ENCODE measurements around the gene NAA16. TPM values are rescaled to one million over a fixed set of nuclear protein-coding genes. Genes with fewer than 3 reads are reported as not detected.
"Not testable (repeated sequence)": the region's sequence is repeated elsewhere in the genome, so short reads cannot be mapped to it uniquely, and the experiment has no call there.

NAA16 gene
- total RNA-seq, 1 donor from 2014 or later, result 22.8 TPM

DNA sequence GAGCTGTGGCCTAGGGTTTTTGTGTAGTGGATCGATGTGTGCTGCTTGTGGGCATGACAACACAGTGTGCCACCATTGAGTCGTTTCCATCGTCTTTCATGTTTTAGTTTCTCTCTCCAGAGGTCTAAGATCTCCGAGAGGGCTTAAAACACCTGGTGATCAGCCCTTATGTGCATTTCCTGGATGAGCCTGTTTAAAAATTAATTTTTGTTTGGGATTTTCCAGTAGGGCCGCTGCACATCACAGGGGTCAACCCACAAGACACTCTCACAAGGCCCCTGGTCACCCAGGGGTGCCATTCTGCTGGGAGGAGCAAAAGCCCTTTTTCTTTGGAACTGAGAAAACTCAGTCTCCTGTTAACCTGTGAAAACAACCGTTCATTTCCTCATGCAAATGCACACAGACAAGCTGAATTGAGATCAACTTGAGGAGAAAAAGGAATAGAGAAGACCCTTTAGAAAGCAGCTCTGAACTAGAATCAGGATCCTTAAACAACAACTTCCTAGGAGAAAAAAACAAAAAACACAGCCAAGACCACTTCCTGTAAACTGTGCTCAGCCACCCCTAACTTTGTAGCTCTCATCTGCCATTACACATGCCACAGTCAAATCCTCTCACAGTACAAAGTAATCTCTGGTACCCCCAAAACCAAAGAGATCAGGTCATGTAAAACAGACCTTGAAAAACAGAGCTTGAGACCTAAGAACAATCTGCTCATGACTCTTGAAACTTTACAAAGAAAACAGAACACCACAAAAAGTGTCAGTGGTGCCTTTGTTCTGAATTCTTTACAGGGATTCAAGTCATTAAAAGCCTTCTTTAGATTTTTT lies 39.4 kb upstream of the NAA16 start:
- Mint-ChIP-seq H3K4me3 (ENCODE audit: unreplicated experiment) (no peak overlapping the region), H3K27me3 (ENCODE audit: unreplicated experiment) (peaks cover 7% of the 10 kb centered on the region), H3K9me3 (ENCODE audit: unreplicated experiment) (no peaks in the 10 kb centered on the region), H3K4me1 (ENCODE audit: unreplicated experiment) (no peaks in the 10 kb centered on the region), H3K36me3 (ENCODE audit: unreplicated experiment) (no peaks in the 10 kb centered on the region), H3K27ac (ENCODE audit: unreplicated experiment) (no peak overlapping the region)
- no peak for DNase-seq (ENCODE audit: extremely low spot score, unreplicated experiment)
- no peak for TF ChIP-seq CTCF (IDR thresholded peaks at IDR 0.05)

GRCh38 chr13:41273831-41274441 lies 37.1 kb upstream of the NAA16 start:
- Mint-ChIP-seq H3K4me3 (ENCODE audit: unreplicated experiment) (no peak overlapping the region), H3K36me3 (ENCODE audit: unreplicated experiment) (no peaks in the 10 kb centered on the region), H3K27ac (ENCODE audit: unreplicated experiment) (no peak overlapping the region), H3K4me1 (ENCODE audit: unreplicated experiment) (no peaks in the 10 kb centered on the region), H3K27me3 (ENCODE audit: unreplicated experiment) (peaks cover 7% of the 10 kb centered on the region), H3K9me3 (ENCODE audit: unreplicated experiment) (no peaks in the 10 kb centered on the region)
- TF ChIP-seq CTCF (IDR thresholded peaks at IDR 0.05), result no peak
- DNase-seq (ENCODE audit: extremely low spot score, unreplicated experiment), result no peak

GRCh38 chr13:41274881-41275280 lies 36.2 kb upstream of the NAA16 start:
- peaks cover 7% of the 10 kb centered on the region for H3K27me3 Mint-ChIP-seq (ENCODE audit: unreplicated experiment)
- H3K4me1 Mint-ChIP-seq (ENCODE audit: unreplicated experiment), result no peaks in the 10 kb centered on the region
- H3K36me3 Mint-ChIP-seq (ENCODE audit: unreplicated experiment), result no peaks in the 10 kb centered on the region
- H3K27ac Mint-ChIP-seq (ENCODE audit: unreplicated experiment), result no peak overlapping the region
- TF ChIP-seq CTCF (IDR thresholded peaks at IDR 0.05), result no peak
- H3K4me3 Mint-ChIP-seq (ENCODE audit: unreplicated experiment), result no peak overlapping the region
- no peak for DNase-seq (ENCODE audit: extremely low spot score, unreplicated experiment)
- no peaks in the 10 kb centered on the region for H3K9me3 Mint-ChIP-seq (ENCODE audit: unreplicated experiment)

GRCh38 chr13:41276824-41277223 lies 34.2 kb upstream of the NAA16 start:
- no peaks in the 10 kb centered on the region for H3K36me3 Mint-ChIP-seq (ENCODE audit: unreplicated experiment)
- no peak for TF ChIP-seq CTCF (IDR thresholded peaks at IDR 0.05)

DNA sequence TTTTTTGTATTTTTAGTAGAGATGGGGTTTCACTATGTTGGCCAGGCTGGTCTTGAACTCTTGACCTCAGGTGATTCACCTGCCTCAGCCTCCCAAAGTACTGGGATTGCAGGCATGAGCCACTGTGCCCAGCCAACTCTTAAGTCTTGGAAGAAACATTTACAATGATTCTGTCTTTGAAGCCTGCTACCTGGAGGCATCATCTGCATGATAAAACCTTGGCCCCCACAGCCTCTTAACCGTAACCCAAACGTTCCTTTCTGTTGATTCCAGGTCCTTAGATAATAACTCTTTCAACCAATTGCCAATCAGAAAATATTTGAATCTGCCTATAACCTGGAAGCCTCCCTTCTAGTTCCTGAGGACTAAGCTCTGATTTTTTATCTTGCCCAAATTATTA lies 31.9 kb upstream of the NAA16 start:
- not testable (repeated sequence) for H3K4me1 Mint-ChIP-seq (ENCODE audit: unreplicated experiment); H3K27ac Mint-ChIP-seq (ENCODE audit: unreplicated experiment); H3K9me3 Mint-ChIP-seq (ENCODE audit: unreplicated experiment); DNase-seq (ENCODE audit: extremely low spot score, unreplicated experiment); H3K4me3 Mint-ChIP-seq (ENCODE audit: unreplicated experiment); H3K27me3 Mint-ChIP-seq (ENCODE audit: unreplicated experiment); H3K36me3 Mint-ChIP-seq (ENCODE audit: unreplicated experiment)

More at GRCh38 chr13:41276824-41277223, 34.2 kb upstream of the NAA16 start:
- Mint-ChIP-seq H3K27me3 (ENCODE audit: unreplicated experiment) (peaks cover 7% of the 10 kb centered on the region), H3K9me3 (ENCODE audit: unreplicated experiment) (no peaks in the 10 kb centered on the region), H3K27ac (ENCODE audit: unreplicated experiment) (no peak overlapping the region), H3K4me3 (ENCODE audit: unreplicated experiment) (no peak overlapping the region), H3K4me1 (ENCODE audit: unreplicated experiment) (no peaks in the 10 kb centered on the region)
- no peak for DNase-seq (ENCODE audit: extremely low spot score, unreplicated experiment)
